MG63 (cell line): ENCODE results near the gene CBX1. TPM values are rescaled to one million over a fixed set of nuclear protein-coding genes. Genes with fewer than 3 reads are reported as not detected.
"Not testable (repeated sequence)": the region's sequence is repeated elsewhere in the genome, so short reads cannot be mapped to it uniquely, and the experiment has no call there.

Source experiments
- DNase-seq: peaks from one replicate; pipeline ENCODE4 v3.0.0-alpha.2; 2020
- H3K27me3 ChIP-seq: fragments of 250-450 bp; sonication (Bioruptor Pico); 2 replicates; pipeline ENCODE4 v1.5.1; 2020; ENCODE audit warnings: mild to moderate bottlenecking, moderate library complexity
- H3K36me3 ChIP-seq: fragments of 250-450 bp; sonication (Bioruptor Pico); 2 replicates; pipeline ENCODE4 v1.5.1; 2020; ENCODE audit warnings: mild to moderate bottlenecking, moderate library complexity
- H3K4me3 ChIP-seq: fragments of 250-450 bp; sonication (Bioruptor Pico); 2 replicates; pipeline ENCODE4 v1.5.1; 2020; ENCODE audit warnings: mild to moderate bottlenecking, moderate library complexity
- H3K9me3 ChIP-seq: fragments of 250-450 bp; sonication (Bioruptor Pico); 2 replicates; pipeline ENCODE4 v1.5.1; 2020; ENCODE audit warnings: mild to moderate bottlenecking, moderate library complexity
- total RNA-seq: library from RNA; depleted of rRNA; stranded (reverse); fragments of >200 nt; shearing (Covaris generic); gene quantifications from 2 replicates; pipeline ENCODE4 v1.2.3, GENCODE V29; 2014; ENCODE audit warnings: low replicate concordance

CBX1 gene
- total RNA-seq, 1 experiment from 2014 or later: 50.7 TPM

DNA sequence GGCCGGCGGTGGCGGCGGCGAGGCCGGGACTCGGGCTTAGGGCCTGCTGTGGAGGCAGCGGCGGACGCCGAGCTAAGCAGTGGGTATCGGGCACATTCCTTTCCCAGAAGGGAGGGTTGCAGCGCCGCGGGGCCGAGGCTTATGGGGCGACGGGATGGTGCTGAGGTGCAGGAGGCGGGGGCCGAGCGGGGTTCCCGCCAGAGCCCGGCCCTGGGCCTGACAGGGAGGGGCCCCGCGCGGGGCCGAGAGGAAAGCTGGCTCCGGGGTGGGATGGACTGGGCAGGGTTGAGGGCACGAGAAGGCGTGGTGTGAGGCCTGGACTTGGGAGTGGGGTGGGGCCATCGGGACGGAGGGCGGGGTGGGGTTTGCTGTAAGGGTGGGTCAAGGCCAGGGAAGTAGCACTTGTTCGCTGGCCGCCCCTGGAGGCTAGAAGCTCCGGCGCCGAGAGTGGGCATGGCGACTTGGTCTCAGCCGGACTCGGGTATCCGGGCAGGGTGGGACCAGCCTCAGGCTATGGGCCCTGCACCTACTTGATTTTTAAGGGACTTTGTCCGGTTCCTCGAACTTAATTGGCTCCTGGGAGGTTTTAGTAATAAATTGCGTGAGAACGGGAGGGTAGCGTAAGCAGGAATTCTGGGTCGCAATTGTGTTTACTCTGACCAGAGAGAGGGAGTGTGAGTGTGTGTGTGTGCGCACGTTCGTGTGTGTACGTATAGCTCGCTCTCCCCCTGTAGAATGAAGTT lies 52.7 kb downstream of the CBX1 start:
- Histone ChIP-seq H3K4me3 (peak overlapping the region; percentile 84), H3K27me3 (no peaks in the 10 kb centered on the region), H3K9me3 (no peaks in the 10 kb centered on the region), H3K36me3 (peaks cover 40% of the 10 kb centered on the region)
- DNase-seq: peak; percentile 98

GRCh38 chr17:48047741-48048383 lies 53.4 kb downstream of the CBX1 start, which contains the start of gene NFE2L1:
TSS of gene NFE2L1 (plus strand) at chr17:48048359. CDS start at chr17:48051119, 2,760 bp downstream.
- no peaks in the 10 kb centered on the region for H3K27me3 ChIP-seq
- DNase-seq: peak; percentile 100

DNA sequence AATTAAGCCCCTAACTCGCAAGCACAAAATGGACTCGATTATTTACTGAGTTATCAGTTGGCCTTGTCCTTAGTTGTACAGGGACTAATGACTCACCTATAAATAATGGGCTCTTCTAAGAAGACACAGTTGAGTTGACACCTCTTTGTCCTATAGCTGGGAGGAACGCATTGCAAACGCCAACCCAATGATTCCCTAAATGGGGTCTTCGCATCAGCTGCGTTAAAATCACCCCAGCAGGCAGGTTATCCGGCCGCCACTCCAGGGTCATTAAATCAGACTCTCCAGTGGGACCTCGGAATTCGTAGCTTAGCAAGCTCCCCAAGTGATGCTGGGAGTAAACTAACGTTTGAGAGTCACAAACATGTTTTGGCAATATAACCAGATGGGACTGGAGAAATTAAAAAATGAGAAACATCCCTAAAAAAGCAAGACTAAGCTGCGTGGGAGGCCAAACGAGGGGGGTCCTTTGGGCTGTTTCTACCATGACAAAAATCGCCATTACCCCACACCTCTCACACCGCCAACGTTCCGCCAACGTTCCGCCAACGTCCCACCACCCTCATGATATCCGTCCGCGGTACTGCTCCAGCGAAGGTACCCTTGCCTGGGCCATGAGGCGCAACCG lies 54.1 kb downstream of the CBX1 start:
- Histone ChIP-seq H3K27me3 (no peaks in the 10 kb centered on the region), H3K9me3 (no peaks in the 10 kb centered on the region), H3K4me3 (peak overlapping the region; percentile 84), H3K36me3 (peaks cover 27% of the 10 kb centered on the region)
- DNase-seq: no peak

More at GRCh38 chr17:48047741-48048383, 53.4 kb downstream of the CBX1 start, which contains the start of gene NFE2L1:
- Histone ChIP-seq H3K9me3 (no peaks in the 10 kb centered on the region), H3K4me3 (peak within 1 kb of the TSS; percentile 84), H3K36me3 (peaks cover 33% of the 10 kb centered on the region)

- DNase-seq: no peak
- Histone ChIP-seq H3K9me3 (no peaks in the 10 kb centered on the region), H3K4me3 (peak overlapping the region; percentile 84), H3K27me3 (no peaks in the 10 kb centered on the region), H3K36me3 (peaks cover 19% of the 10 kb centered on the region)
These were observed 55.0 kb downstream of the CBX1 start for GRCh38 chr17:48046296-48046695.

DNA sequence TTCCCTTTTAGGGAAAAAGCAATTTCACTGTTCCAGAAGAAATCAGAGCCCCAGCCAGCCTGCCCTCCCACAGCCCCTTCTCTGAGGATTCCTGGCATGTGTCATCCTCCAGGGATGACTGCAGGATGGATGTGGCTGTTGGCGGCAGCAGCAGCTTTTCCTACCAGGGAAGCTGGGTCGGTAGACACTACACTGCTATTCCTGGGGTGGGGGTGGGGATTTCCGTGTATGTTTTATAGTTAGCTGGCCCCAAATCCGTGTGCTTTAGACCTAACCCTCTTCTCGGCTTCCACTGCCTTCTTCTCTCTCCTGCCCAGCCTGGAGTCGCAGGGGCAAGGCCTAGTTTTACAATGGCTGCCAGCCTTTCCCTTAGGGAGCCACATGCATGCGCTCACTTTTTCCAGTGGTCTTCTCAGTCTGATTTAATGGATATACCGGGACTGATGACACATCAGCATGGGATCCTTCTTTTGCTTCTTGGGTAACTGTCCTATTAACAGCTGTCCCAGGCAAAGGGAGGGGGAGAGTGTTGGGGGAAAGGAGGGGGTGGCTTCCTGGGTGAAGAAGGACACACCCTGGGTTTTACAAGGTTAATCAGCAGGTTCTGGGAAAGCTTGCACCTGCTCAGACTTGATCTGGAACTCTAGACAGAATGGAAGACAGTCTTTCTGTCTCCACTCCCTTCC lies 55.8 kb downstream of the CBX1 start:
- peaks cover 12% of the 10 kb centered on the region for H3K36me3 ChIP-seq
- DNase-seq: no peak
- H3K9me3 ChIP-seq: no peaks in the 10 kb centered on the region
- H3K4me3 ChIP-seq: no peak overlapping the region
- H3K27me3 ChIP-seq: no peaks in the 10 kb centered on the region

DNA sequence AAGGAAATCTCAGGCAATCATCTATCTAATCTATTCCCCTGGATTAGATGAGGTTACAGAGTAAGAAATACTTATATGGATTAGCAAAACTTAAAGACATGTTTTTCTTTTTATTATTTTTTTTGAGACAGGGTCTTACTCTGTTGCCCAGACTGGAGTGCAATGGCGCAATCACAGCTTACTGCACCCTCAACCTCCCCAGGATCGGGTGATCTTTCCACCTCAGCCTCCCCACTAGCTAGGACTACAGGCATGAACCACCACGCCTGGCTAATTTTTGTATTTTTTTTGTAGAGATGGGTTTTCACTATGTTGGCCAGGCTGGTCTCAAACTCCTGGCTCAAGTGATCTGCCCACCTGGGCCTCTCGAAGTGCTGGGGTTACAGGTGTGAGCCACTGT lies 56.4 kb downstream of the CBX1 start:
- Histone ChIP-seq H3K4me3 (no peak overlapping the region), H3K27me3 (no peaks in the 10 kb centered on the region), H3K36me3 (peaks cover 9% of the 10 kb centered on the region; the same call in 1 of the 2 replicates), H3K9me3 (no peaks in the 10 kb centered on the region)
- DNase-seq: no peak

DNA sequence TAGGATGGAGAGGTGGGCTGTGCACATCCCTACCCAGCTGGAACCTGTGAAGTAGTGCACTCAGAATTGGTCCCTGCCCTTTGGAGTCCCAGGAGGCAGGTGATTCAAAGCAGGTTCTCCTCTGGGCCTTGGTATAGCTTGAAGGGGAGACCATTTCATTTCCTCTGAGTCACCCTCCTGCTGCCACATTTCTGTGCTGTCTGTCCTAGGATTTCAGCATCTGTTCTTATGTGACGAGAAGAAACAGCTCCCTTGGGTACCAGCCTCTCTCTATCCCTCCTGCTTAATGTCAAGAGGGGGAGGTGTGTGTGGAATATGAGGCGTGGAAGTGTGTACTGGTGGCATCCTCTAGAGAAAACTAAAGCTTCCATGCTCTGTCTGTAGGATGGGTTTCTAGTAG lies 58.1 kb downstream of the CBX1 start:
- Histone ChIP-seq H3K4me3 (no peak overlapping the region), H3K36me3 (peaks cover 9% of the 10 kb centered on the region; the same call in 1 of the 2 replicates), H3K9me3 (no peaks in the 10 kb centered on the region), H3K27me3 (no peaks in the 10 kb centered on the region)
- DNase-seq: no peak

- Histone ChIP-seq H3K27me3 (no peaks in the 10 kb centered on the region), H3K36me3 (peaks cover 13% of the 10 kb centered on the region), H3K9me3 (no peaks in the 10 kb centered on the region), H3K4me3 (no peak overlapping the region)
- no peak for DNase-seq
These were observed 62.6 kb downstream of the CBX1 start for GRCh38 chr17:48038687-48039086.

DNA sequence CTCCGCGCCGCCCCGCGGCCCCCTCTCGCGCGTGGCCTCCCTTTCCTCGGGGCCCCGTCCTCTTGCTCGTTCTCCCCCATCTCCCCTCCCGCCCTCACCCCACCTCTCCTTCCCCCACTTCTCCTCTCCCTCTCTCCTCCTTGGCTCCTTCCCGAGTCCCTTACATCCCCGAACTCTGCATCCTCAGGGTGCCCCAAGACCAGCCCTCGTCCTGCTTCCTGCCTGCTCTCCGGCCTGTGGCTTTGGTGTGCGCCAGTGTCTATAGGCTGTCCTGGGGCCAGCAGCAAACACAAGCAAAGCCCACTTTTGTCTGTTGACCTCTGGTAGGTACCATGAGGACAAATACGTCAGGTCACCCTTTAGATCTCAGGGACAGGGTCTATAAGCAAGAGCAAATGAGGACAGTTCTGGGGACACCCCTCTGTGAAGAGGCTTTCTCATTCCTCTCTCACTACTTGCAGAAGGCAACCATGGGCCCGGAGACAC lies 63.4 kb downstream of the CBX1 start:
- no peak for DNase-seq
- Histone ChIP-seq H3K27me3 (no peaks in the 10 kb centered on the region), H3K9me3 (no peaks in the 10 kb centered on the region), H3K4me3 (peak overlapping the region; percentile 35), H3K36me3 (peaks cover 13% of the 10 kb centered on the region)

DNA sequence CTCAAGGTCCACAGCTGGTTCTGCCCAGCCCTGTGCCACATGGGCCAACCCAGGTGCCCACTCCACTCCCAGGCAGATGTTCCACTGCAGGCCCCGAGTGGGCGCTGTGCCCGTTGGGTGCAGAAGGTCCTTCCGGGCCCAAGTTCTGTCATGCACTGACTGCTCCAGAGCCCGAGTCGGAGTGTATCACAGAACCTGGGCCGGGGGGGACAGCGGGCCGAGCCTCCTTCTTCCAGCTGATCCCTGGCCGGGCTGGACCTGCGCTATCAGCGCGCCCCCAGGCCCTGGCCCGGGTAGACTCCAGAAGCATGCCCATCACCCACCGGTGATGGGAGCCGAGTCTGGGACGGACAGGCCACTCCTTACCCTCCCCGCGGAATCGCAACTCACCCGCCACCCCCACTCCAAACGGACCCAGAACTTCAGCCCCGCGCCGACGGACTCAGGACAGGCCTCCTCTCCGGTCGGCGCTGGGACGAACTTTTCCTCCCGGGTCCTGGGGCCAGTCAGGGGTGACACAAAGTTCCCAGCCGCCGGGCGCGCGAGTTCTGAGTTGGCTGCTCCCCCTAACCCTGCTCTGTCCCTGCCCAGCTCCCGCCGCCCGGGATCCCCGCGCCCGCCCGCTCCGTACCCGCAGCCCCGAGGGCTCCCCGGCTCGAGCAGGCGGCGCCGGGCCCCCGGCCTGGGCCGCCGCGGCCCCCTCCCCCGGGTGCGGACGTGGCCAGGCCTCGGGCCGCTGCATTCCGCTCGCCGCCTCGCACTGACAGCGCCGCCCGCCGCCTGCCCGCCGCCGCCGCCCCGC lies 64.0 kb downstream of the CBX1 start, which contains the start of gene COPZ2:
TSS of gene COPZ2 (minus strand) at position 762 of the 802 bp plus-strand sequence. CDS start at position 742, 20 bp downstream.
- Histone ChIP-seq H3K27me3 (no peaks in the 10 kb centered on the region), H3K4me3 (peak within 1 kb of the TSS; percentile 70), H3K9me3 (no peaks in the 10 kb centered on the region), H3K36me3 (peaks cover 18% of the 10 kb centered on the region)
- peak; percentile 84 for DNase-seq

DNA sequence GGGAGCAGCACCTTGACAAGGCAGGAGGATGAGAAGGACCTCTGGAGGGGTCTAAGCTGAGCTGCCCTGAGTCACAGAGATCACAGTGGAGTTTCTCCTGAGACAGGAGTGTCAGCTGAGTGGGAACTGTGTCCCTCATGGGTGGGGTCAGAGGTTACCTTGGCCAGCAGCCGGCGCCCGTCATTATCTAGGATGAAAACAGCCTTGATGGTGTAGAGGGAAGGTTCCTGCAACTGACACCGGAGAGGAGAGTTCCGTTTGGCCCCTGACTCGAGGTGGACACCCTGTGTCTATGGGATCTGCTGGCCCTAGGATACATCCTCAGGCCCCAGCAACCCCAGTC lies 64.6 kb downstream of the CBX1 start:
- no peak for DNase-seq
- no peaks in the 10 kb centered on the region for H3K27me3 ChIP-seq
- H3K36me3 ChIP-seq: peaks cover 18% of the 10 kb centered on the region
- H3K9me3 ChIP-seq: no peaks in the 10 kb centered on the region
- H3K4me3 ChIP-seq: peak overlapping the region; percentile 70

- not testable (repeated sequence) for DNase-seq, H3K9me3 ChIP-seq, H3K27me3 ChIP-seq, H3K4me3 ChIP-seq
- peaks cover 20% of the 10 kb centered on the region for H3K36me3 ChIP-seq
These were observed 66.5 kb downstream of the CBX1 start for GRCh38 chr17:48034734-48035133.

DNA sequence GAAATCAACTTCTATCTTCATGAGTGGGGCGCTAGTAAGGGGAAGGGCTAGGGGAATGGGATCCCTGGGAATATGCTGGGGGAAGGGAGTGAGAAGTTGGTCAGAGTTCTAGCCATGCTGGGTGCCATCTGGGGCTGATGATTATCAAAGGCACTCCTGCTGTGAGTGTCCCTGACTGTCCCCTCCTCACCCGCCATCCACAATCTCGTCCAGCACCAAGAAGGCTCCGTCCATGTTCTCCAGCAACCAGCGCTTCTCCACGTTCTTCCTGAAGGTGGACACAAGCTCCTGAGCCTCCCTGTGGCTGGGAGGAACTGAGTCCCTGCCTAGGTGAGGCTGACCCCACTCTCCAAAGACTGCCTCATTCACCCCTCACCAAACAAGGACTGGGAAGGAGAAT lies 69.3 kb downstream of the CBX1 start:
- DNase-seq: no peak
- Histone ChIP-seq H3K9me3 (no peaks in the 10 kb centered on the region), H3K27me3 (no peaks in the 10 kb centered on the region), H3K4me3 (no peak overlapping the region), H3K36me3 (peaks cover 22% of the 10 kb centered on the region)

DNA sequence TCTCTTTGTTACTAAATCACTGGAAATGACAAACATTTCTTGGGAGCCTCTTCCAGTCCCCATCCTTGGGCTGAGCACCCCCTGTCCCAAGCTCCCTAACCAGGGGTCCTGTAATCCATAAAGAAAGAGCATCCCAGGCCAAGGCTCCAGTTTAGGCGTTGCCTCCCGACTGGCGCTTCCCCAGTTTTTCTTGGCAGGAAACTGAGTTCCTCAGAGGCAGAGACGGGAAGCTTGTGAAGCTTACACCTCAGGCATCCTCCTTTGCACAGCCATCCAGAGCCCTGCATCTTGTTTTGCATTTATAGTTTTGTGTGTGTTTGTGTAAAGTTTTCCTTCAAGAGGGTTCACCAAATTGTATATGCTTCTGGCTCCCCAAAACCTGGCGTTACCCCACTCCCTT lies 70.7 kb downstream of the CBX1 start:
- Histone ChIP-seq H3K36me3 (peaks cover 15% of the 10 kb centered on the region), H3K9me3 (no peaks in the 10 kb centered on the region), H3K27me3 (no peaks in the 10 kb centered on the region), H3K4me3 (no peak overlapping the region)
- DNase-seq: peak; percentile 46

GRCh38 chr17:48028736-48029135 lies 72.5 kb downstream of the CBX1 start:
- Histone ChIP-seq H3K4me3 (no peak overlapping the region), H3K36me3 (peaks cover 9% of the 10 kb centered on the region), H3K27me3 (no peaks in the 10 kb centered on the region), H3K9me3 (no peaks in the 10 kb centered on the region)
- DNase-seq: no peak
